ENCODE results near the gene ZNF646. TPM values are rescaled to one million over a fixed set of nuclear protein-coding genes. Genes with fewer than 3 reads are reported as not detected.

ZNF646 gene
- total RNA-seq, 2 donors from 2014 or later, result 17.0 to 21.7 TPM

DNA sequence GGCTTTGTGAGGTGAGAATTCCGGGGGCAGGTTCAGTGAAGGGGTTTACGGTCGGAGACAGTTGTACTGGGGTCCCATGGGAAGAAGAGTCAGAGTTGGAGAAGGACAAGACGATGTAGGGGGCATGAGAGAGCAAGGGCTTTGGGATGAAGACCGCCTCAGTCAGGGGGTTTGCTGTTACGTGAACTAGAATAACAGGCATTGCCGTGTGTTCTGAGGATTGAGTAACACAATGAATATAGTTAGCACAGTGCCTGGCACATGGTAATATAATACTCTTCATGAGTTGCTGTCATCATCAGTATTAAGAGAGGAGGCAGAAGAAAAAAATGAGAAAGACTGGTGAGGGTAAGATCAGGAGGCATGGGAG lies 577 bp downstream of the ZNF646 start:
- Mint-ChIP-seq H3K4me1 (peaks cover 26% of the 10 kb centered on the region), H3K27me3 (no peaks in the 10 kb centered on the region), H3K27ac (peak overlapping the region; percentile 100), H3K36me3 (ENCODE audit: low read depth) (peaks cover 4% of the 10 kb centered on the region), H3K4me3 (peak overlapping the region; percentile 99)
- ATAC-seq (no peak), DNase-seq (no peak)
- H3K9me3 ChIP-seq (ENCODE audit: control insufficient read depth, low read length, poor library complexity, severe bottlenecking), result no peaks in the 10 kb centered on the region

DNA sequence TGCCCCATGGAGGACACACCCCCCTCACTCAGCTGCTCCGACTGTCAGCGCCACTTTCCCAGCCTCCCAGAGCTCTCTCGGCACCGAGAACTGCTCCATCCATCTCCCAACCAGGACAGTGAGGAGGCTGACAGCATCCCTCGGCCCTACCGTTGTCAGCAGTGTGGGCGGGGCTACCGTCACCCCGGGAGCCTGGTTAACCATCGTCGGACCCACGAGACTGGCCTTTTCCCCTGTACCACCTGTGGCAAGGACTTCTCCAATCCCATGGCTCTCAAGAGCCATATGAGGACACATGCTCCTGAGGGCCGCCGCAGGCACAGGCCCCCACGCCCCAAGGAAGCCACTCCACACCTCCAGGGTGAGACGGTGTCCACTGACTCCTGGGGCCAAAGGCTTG lies 2.1 kb downstream of the ZNF646 start:
- H3K27ac Mint-ChIP-seq, result no peak overlapping the region
- no peaks in the 10 kb centered on the region for H3K9me3 ChIP-seq (ENCODE audit: control insufficient read depth, low read length, poor library complexity, severe bottlenecking)
- peaks cover 26% of the 10 kb centered on the region for H3K4me1 Mint-ChIP-seq
- no peak overlapping the region for H3K4me3 Mint-ChIP-seq
- ATAC-seq (no peak), DNase-seq (no peak)
- H3K36me3 Mint-ChIP-seq (ENCODE audit: low read depth), result peaks cover 4% of the 10 kb centered on the region
- no peaks in the 10 kb centered on the region for H3K27me3 Mint-ChIP-seq

DNA sequence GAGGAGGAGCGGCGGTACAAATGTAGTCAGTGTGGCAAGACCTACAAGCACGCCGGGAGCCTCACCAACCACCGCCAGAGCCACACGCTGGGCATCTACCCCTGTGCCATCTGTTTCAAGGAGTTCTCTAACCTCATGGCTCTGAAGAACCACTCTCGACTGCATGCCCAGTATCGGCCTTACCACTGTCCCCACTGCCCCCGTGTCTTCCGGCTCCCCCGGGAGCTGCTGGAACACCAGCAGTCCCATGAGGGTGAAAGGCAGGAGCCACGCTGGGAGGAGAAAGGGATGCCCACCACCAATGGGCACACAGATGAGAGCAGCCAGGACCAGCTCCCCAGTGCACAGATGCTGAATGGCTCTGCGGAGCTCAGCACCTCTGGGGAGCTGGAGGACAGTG lies 2.8 kb downstream of the ZNF646 start:
- peaks cover 22% of the 10 kb centered on the region for H3K4me1 Mint-ChIP-seq

DNA sequence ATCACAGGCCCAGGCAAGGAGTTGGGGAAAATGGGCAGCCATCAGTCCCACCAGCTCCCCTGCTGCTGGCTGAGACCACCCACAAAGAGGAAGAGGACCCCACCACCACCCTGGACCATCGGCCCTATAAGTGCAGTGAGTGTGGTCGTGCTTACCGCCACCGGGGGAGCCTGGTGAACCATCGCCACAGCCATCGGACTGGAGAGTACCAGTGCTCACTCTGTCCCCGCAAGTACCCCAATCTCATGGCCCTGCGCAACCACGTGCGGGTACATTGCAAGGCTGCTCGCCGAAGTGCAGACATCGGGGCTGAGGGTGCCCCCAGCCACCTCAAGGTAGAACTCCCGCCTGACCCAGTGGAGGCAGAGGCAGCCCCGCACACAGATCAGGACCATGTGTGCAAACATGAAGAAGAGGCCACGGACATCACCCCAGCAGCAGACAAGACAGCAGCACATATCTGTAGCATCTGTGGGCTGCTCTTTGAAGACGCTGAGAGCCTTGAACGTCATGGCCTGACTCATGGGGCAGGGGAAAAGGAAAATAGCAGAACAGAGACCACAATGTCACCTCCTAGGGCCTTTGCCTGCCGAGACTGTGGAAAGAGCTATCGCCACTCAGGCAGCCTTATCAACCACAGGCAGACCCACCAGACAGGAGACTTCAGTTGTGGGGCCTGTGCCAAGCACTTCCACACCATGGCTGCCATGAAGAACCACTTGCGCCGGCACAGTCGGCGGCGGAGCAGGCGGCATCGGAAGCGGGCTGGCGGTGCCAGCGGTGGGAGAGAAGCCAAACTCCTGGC lies 3.6 kb downstream of the ZNF646 start:
- Mint-ChIP-seq H3K4me3 (no peak overlapping the region), H3K4me1 (peaks cover 20% of the 10 kb centered on the region), H3K27ac (no peak overlapping the region), H3K27me3 (no peaks in the 10 kb centered on the region), H3K36me3 (ENCODE audit: low read depth) (peaks cover 4% of the 10 kb centered on the region)
- no peaks in the 10 kb centered on the region for H3K9me3 ChIP-seq (ENCODE audit: control insufficient read depth, low read length, poor library complexity, severe bottlenecking)
- ATAC-seq (no peak), DNase-seq (no peak)

More for the DNA sequence above, 2.8 kb downstream of the ZNF646 start:
- DNase-seq (no peak), ATAC-seq (no peak)
- H3K27ac Mint-ChIP-seq, result no peak overlapping the region
- H3K4me3 Mint-ChIP-seq, result no peak overlapping the region
- no peaks in the 10 kb centered on the region for H3K27me3 Mint-ChIP-seq
- no peaks in the 10 kb centered on the region for H3K9me3 ChIP-seq (ENCODE audit: control insufficient read depth, low read length, poor library complexity, severe bottlenecking)
- peaks cover 4% of the 10 kb centered on the region for H3K36me3 Mint-ChIP-seq (ENCODE audit: low read depth)

DNA sequence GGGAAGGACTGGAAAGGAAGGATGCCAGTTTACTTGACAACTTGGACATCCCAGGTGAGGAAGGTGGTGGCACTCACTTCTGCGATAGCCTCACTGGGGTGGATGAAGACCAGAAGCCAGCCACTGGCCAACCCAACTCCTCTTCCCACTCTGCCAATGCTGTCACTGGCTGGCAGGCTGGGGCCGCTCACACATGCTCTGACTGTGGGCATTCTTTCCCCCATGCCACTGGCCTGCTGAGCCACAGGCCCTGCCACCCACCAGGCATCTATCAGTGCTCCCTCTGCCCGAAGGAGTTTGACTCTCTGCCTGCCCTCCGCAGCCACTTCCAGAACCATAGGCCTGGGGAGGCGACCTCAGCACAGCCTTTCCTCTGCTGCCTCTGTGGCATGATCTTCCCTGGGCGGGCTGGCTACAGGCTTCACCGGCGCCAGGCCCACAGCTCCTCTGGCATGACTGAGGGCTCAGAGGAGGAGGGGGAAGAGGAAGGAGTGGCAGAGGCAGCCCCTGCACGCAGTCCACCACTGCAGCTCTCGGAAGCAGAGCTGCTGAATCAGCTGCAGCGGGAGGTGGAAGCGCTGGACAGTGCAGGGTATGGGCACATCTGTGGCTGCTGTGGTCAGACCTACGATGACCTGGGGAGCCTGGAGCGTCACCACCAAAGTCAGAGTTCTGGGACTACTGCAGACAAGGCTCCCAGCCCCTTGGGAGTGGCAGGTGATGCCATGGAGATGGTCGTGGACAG lies 4.5 kb downstream of the ZNF646 start:
- Mint-ChIP-seq H3K4me3 (no peak overlapping the region), H3K4me1 (peaks cover 20% of the 10 kb centered on the region), H3K36me3 (ENCODE audit: low read depth) (peaks cover 2% of the 10 kb centered on the region), H3K27me3 (no peaks in the 10 kb centered on the region), H3K27ac (no peak overlapping the region)
- DNase-seq, result no peak
- ATAC-seq, result no peak
- no peaks in the 10 kb centered on the region for H3K9me3 ChIP-seq (ENCODE audit: control insufficient read depth, low read length, poor library complexity, severe bottlenecking)

GRCh38 chr16:31079342-31079944 lies 5.2 kb downstream of the ZNF646 start:
- DNase-seq, result no peak
- Mint-ChIP-seq H3K4me1 (peaks cover 18% of the 10 kb centered on the region), H3K27me3 (no peaks in the 10 kb centered on the region), H3K27ac (no peak overlapping the region), H3K4me3 (peak overlapping the region; percentile 72), H3K36me3 (ENCODE audit: low read depth) (peaks cover 2% of the 10 kb centered on the region)
- H3K9me3 ChIP-seq (ENCODE audit: control insufficient read depth, low read length, poor library complexity, severe bottlenecking), result no peaks in the 10 kb centered on the region
- no peak for ATAC-seq

- H3K9me3 ChIP-seq (ENCODE audit: control insufficient read depth, low read length, poor library complexity, severe bottlenecking), result no peaks in the 10 kb centered on the region
- Mint-ChIP-seq H3K4me3 (no peak overlapping the region), H3K27me3 (no peaks in the 10 kb centered on the region), H3K27ac (no peak overlapping the region), H3K36me3 (ENCODE audit: low read depth) (no peaks in the 10 kb centered on the region), H3K4me1 (peaks cover 11% of the 10 kb centered on the region)
- ATAC-seq (no peak), DNase-seq (no peak)
These were observed 5.9 kb downstream of the ZNF646 start for GRCh38 chr16:31080035-31080629.

DNA sequence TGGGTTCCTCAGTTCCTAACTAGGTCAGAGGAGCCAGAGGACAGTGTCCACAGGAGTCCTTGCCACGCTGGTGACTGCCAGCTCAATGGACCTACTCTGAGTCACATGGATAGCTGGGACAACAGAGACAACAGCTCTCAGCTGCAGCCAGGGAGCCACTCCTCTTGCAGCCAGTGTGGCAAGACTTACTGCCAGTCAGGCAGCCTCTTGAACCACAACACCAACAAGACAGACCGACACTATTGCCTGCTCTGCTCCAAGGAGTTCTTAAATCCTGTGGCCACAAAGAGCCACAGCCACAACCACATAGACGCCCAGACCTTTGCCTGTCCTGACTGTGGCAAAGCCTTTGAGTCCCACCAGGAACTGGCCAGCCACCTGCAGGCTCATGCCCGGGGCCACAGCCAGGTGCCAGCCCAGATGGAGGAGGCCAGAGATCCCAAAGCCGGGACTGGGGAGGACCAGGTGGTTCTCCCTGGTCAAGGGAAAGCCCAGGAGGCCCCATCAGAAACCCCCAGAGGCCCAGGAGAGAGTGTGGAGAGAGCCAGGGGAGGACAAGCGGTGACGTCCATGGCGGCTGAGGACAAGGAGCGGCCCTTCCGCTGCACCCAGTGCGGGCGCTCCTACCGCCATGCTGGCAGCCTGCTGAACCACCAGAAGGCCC lies 6.7 kb downstream of the ZNF646 start:
- ATAC-seq, result no peak
- no peak overlapping the region for H3K4me3 Mint-ChIP-seq
- peaks cover 11% of the 10 kb centered on the region for H3K4me1 Mint-ChIP-seq
- no peaks in the 10 kb centered on the region for H3K36me3 Mint-ChIP-seq (ENCODE audit: low read depth)
- no peak for DNase-seq
- no peaks in the 10 kb centered on the region for H3K27me3 Mint-ChIP-seq
- H3K9me3 ChIP-seq (ENCODE audit: control insufficient read depth, low read length, poor library complexity, severe bottlenecking), result no peaks in the 10 kb centered on the region
- H3K27ac Mint-ChIP-seq, result no peak overlapping the region

GRCh38 chr16:31081428-31082351 lies 7.5 kb downstream of the ZNF646 start:
- Mint-ChIP-seq H3K27ac (peak overlapping the region; percentile 45), H3K4me3 (no peak overlapping the region), H3K27me3 (no peaks in the 10 kb centered on the region), H3K4me1 (peaks cover 11% of the 10 kb centered on the region), H3K36me3 (ENCODE audit: low read depth) (peaks cover 2% of the 10 kb centered on the region)
- no peaks in the 10 kb centered on the region for H3K9me3 ChIP-seq (ENCODE audit: control insufficient read depth, low read length, poor library complexity, severe bottlenecking)
- DNase-seq, result no peak
- no peak for ATAC-seq

DNA sequence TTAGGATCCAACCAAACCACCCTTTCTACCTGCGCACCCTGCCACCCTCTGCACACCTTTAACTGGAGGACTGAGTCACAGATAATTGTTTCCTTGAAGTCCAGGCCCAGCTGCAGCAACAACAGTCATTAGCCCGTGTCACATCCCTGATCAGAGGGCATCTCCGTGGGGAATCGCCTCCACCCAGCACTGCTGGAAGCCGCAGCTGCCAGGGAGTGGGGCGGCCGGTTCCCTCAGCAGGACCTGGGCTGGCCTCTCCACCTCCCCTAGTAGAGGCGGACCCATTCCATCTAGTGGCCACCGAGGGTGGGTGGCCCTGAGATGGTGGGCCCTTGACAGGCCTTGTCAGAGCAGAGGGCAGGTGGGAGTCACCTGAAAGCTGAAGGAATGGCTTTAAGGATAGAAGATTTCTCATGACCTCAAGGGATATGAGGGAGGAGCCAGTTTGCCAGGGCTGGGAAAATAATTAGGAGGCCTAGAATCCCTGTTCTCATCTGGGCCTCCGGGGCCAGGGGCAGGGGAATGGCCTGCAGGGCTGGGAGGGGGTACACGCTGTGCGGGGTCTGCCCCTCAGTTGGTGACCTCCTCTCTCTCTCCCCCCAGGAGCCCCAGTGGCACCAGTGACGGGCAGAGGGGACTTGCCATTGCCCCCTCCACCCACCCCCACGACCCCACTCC lies 8.3 kb downstream of the ZNF646 start:
- H3K4me1 Mint-ChIP-seq, result peaks cover 11% of the 10 kb centered on the region
- H3K27me3 Mint-ChIP-seq, result no peaks in the 10 kb centered on the region
- ATAC-seq, result no peak
- no peak for DNase-seq
- peaks cover 2% of the 10 kb centered on the region for H3K36me3 Mint-ChIP-seq (ENCODE audit: low read depth)
- peak overlapping the region; percentile 45 for H3K27ac Mint-ChIP-seq
- H3K9me3 ChIP-seq (ENCODE audit: control insufficient read depth, low read length, poor library complexity, severe bottlenecking), result no peaks in the 10 kb centered on the region
- H3K4me3 Mint-ChIP-seq, result no peak overlapping the region

DNA sequence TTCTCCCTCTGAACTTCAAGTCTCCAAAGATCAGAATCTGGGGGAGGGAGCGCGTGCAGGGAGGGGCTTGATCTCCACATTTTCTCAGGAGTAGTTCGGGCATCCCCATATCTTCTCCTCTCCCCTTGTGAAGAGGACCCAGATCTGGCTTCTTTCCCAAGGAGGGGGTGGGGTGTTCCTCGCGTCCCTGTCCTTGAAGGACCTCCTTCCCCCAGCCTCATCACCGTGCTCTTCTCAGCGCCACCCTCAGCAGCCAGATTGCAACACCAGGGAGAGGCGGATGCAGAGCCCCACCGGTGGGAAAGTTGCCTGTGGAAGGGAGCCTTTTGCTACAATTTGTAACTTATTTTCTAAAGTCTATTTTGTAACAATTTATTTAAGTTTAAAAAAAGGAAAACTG lies 8.9 kb downstream of the ZNF646 start:
- no peak for ATAC-seq
- no peak overlapping the region for H3K27ac Mint-ChIP-seq
- DNase-seq, result no peak
- no peaks in the 10 kb centered on the region for H3K9me3 ChIP-seq (ENCODE audit: control insufficient read depth, low read length, poor library complexity, severe bottlenecking)
- H3K4me3 Mint-ChIP-seq, result no peak overlapping the region
- no peaks in the 10 kb centered on the region for H3K27me3 Mint-ChIP-seq
- peaks cover 8% of the 10 kb centered on the region for H3K4me1 Mint-ChIP-seq
- H3K36me3 Mint-ChIP-seq (ENCODE audit: low read depth), result peaks cover 2% of the 10 kb centered on the region

DNA sequence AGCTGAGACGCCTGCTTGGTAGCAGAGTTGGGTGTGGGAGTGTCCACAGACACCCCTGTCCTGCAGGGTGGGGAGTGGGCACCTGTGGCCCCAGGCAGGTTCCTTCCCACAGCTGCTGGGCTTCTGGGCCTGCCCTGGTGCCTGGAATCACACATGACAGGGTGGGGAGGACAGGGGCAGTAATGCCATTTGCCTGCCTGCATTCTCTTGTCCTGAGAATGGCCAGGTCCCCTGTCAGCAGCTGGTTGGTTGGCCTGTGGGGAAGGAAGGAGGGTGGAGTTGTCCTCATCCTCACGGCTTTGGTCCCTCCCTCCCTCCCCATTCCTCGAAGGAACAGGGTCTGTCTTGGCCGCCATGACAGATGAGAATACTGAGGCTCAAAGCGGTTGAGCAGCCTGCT lies 9.3 kb downstream of the ZNF646 start:
- peaks cover 8% of the 10 kb centered on the region for H3K4me1 Mint-ChIP-seq
- ATAC-seq (no peak), DNase-seq (no peak)
- H3K36me3 Mint-ChIP-seq (ENCODE audit: low read depth), result peaks cover 2% of the 10 kb centered on the region
- no peaks in the 10 kb centered on the region for H3K27me3 Mint-ChIP-seq
- no peak overlapping the region for H3K27ac Mint-ChIP-seq
- H3K9me3 ChIP-seq (ENCODE audit: control insufficient read depth, low read length, poor library complexity, severe bottlenecking), result no peaks in the 10 kb centered on the region
- no peak overlapping the region for H3K4me3 Mint-ChIP-seq

Measured in T-helper 17 cell (primary cell).